Progenitor cell of endocrine pancreas (in vitro differentiated cells): Measurements from ENCODE around the gene CEP112. TPM values are rescaled to one million over a fixed set of nuclear protein-coding genes. Genes with fewer than 3 reads are reported as not detected.

Experiments
- DNase-seq: peaks from one replicate; pipeline ENCODE4 v3.0.0; 2021; ENCODE audit warnings: low spot score; ENCODE audit not compliant: unreplicated experiment
- H3K27ac Mint-ChIP-seq: 2 replicates; pipeline ENCODE4 v1.8.0; 2021; ENCODE audit warnings: mild to moderate bottlenecking, moderate library complexity, mixed read lengths
- H3K27me3 Mint-ChIP-seq: 2 replicates; pipeline ENCODE4 v1.8.0; 2021; ENCODE audit warnings: mixed read lengths
- H3K36me3 Mint-ChIP-seq: 2 replicates; pipeline ENCODE4 v1.8.0; 2022; ENCODE audit warnings: mixed read lengths; ENCODE audit not compliant: insufficient read depth
- H3K4me1 Mint-ChIP-seq: 2 replicates; pipeline ENCODE4 v1.8.0; 2021; ENCODE audit warnings: low read depth, mixed read lengths
- H3K4me3 Mint-ChIP-seq: 2 replicates; pipeline ENCODE4 v1.8.0; 2021; ENCODE audit warnings: low read depth, mild to moderate bottlenecking, moderate library complexity, mixed read lengths
- H3K9me3 Mint-ChIP-seq: 2 replicates; pipeline ENCODE4 v1.8.0; 2021; ENCODE audit warnings: low read depth, mixed read lengths
- total RNA-seq: library from RNA; stranded (reverse); gene quantifications from 2 replicates; pipeline ENCODE4 v1.2.1, GENCODE V29; 2021
- TF ChIP-seq, protein P1 (sequence below): fragments of 200-600 bp; sonication (generic); IDR thresholded peaks from one replicate; pipeline ENCODE4 v1.5.0; 2021; ENCODE audit warnings: antibody characterized with exemption, mild to moderate bottlenecking; ENCODE audit not compliant: unreplicated experiment

CEP112 gene
- total RNA-seq, 1 donor from 2014 or later: 24.3 TPM

DNA sequence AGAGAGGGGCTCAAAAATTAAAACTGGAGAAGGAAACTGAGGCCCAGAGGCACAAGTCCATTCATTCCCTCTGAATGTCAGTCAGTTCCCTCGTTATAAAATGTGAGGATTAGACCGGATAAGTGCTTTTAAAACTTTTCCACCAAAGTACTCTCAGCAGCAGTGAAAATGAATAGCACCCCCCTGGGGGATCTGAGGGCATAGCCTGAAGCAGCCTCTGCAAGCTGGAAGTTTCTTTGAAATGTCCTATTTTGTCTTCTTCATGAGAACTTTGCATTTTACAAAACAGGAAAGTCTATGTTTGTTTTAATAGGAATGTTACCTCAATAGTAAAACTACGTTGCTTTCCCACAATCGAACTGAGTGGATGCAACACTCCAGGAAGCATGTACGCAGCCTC, 273.0 kb downstream of the CEP112 start:
- no peak overlapping the region for H3K4me3 Mint-ChIP-seq
- peaks cover 1% of the 10 kb centered on the region for H3K36me3 Mint-ChIP-seq
- no peak for DNase-seq
- peaks cover 31% of the 10 kb centered on the region for H3K4me1 Mint-ChIP-seq
- no peak overlapping the region for H3K27ac Mint-ChIP-seq
- H3K27me3 Mint-ChIP-seq: no peaks in the 10 kb centered on the region
- TF ChIP-seq, protein P1, sequence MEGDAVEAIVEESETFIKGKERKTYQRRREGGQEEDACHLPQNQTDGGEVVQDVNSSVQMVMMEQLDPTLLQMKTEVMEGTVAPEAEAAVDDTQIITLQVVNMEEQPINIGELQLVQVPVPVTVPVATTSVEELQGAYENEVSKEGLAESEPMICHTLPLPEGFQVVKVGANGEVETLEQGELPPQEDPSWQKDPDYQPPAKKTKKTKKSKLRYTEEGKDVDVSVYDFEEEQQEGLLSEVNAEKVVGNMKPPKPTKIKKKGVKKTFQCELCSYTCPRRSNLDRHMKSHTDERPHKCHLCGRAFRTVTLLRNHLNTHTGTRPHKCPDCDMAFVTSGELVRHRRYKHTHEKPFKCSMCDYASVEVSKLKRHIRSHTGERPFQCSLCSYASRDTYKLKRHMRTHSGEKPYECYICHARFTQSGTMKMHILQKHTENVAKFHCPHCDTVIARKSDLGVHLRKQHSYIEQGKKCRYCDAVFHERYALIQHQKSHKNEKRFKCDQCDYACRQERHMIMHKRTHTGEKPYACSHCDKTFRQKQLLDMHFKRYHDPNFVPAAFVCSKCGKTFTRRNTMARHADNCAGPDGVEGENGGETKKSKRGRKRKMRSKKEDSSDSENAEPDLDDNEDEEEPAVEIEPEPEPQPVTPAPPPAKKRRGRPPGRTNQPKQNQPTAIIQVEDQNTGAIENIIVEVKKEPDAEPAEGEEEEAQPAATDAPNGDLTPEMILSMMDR: peak; percentile 21
- no peaks in the 10 kb centered on the region for H3K9me3 Mint-ChIP-seq

DNA sequence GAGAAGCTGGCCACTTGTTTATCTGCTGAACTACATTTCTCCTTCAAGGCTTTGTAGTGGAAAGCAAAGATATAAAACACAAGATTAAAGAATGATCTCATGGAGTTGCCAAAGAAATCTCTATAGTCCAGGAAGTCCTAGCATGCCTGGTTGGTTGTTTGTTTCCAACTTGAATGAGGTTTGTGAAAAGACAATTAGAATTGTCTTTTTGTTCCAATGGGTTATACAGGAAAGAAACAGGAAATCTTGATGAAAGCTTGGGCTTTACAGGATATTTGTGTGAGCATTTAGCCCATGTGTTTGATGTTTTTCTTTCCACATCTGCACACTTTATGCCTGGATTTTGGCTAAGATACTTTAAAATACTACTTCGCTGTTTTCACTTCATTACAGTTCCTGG, 273.4 kb downstream of the CEP112 start:
- TF ChIP-seq, protein P1: no peak
- H3K4me3 Mint-ChIP-seq: no peak overlapping the region
- no peaks in the 10 kb centered on the region for H3K27me3 Mint-ChIP-seq
- H3K9me3 Mint-ChIP-seq: no peaks in the 10 kb centered on the region
- H3K36me3 Mint-ChIP-seq: peaks cover 1% of the 10 kb centered on the region
- no peak overlapping the region for H3K27ac Mint-ChIP-seq
- no peak for DNase-seq
- H3K4me1 Mint-ChIP-seq: peaks cover 31% of the 10 kb centered on the region

DNA sequence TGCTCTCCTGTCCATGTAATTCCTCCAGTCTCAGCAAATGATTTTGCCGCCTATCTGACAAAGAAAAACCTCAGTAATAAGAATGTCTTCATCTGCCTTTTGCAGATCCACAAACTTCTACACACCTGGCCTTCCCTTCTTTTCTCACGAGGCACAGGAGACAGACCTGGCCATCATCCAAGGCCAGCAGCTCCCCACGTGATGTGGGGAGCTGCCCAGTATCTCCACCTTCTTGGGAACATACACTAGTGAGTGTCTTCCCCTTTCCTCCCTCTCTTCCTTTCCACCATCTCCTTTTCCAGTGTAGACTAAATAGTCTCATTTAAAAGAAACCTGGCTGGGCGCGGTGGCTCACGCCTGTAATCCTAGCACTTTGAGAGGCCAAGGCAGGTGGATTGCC, 274.4 kb downstream of the CEP112 start:
- TF ChIP-seq, protein P1: no peak
- DNase-seq: no peak
- H3K4me3 Mint-ChIP-seq: no peak overlapping the region
- peaks cover 31% of the 10 kb centered on the region for H3K4me1 Mint-ChIP-seq
- H3K9me3 Mint-ChIP-seq: no peaks in the 10 kb centered on the region
- H3K36me3 Mint-ChIP-seq: peaks cover 1% of the 10 kb centered on the region
- H3K27ac Mint-ChIP-seq: peak overlapping the region; percentile 53
- H3K27me3 Mint-ChIP-seq: no peaks in the 10 kb centered on the region

DNA sequence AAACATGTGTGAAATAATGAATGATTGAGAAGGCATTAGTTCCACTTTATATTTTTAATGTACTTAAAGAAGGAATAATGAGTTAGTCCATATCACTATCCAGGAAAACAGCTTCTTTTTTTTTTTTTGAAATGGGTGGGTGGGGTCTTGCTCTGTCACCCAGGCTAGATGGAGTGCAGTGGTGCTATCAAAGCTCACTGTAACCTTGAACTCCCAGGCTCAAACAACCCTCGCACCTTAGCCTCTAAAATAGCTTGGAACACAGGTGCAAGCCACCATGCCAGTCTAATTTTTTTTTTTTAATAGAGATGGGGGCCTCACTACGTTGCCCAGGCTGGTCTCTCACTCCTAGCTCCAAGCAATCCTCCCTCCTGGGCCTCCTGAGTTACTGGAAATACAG, 275.5 kb downstream of the CEP112 start:
- no peak overlapping the region for H3K4me3 Mint-ChIP-seq

DNA sequence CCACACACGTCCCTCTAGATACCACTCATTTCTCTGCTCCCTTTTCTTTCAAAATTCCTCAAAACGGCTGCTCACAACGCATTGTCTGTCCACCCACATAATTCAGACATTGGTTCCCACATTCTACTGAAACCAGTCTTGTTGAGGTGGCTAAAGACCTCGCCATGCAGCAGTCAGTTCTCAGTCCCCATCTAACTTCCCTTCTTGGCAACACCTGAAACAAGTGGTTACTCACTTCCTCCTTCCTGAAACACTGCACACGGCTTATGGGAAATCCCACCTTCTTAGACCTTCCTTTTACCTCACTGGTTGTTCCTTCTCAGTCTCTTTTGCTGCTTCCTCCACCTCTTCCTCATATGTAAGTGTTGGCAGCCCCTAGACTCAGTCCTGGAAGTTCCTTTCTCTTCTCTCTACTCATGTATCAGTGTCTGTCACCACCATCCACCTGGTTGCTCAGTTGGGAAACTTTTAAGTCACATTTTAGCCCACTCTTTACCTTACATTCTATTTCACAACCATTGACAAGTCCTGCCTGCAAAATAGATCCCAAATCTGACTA, 277.1 kb downstream of the CEP112 start:
- Mint-ChIP-seq H3K27ac (no peak overlapping the region), H3K9me3 (peaks cover 15% of the 10 kb centered on the region), H3K4me3 (no peak overlapping the region), H3K36me3 (peaks cover 13% of the 10 kb centered on the region), H3K27me3 (no peaks in the 10 kb centered on the region), H3K4me1 (peaks cover 20% of the 10 kb centered on the region)
- no peak for DNase-seq
- TF ChIP-seq, protein P1: no peak

More for the DNA sequence above, 275.5 kb downstream of the CEP112 start:
- Mint-ChIP-seq H3K4me1 (peaks cover 30% of the 10 kb centered on the region), H3K27me3 (no peaks in the 10 kb centered on the region), H3K36me3 (peaks cover 4% of the 10 kb centered on the region), H3K9me3 (peaks cover 4% of the 10 kb centered on the region), H3K27ac (no peak overlapping the region)
- DNase-seq: no peak
- TF ChIP-seq, protein P1: no peak
